Measurements from ENCODE around the gene PLXNB2.

PLXNB2 gene

DNA sequence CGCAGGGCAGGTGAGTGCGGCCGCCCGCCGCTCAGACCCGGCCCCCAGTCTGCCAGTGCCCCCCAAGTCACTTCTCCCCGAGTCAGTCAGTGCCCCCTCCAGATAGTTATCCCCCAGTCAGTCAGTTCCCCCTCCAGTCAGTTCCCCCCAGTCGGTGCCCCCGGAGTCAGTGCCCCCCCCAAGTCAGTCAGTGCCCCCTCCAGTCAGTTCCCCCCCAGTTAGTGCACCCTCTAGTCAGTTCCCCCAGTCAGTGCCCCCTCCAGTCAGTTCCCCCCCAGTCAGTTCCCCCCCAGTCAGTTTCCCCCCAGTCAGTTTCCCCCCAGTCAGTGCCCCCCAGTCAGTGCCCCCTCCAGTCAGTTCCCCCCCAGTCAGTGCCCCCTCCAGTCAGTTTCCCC lies 36.1 kb upstream of the PLXNB2 start:
- H3K36me3 ChIP-seq (ENCODE audit: control insufficient read depth in 2 of 2, insufficient read depth in 1 of 2, low read length in 2 of 2) = peaks cover 4 to 32% of the 10 kb centered on the region in 2 experiments; a peak in 2 of 3 replicates
- CTCF ChIA-PET = no interaction called here
- H3K4me1 ChIP-seq (ENCODE audit: control insufficient read depth, insufficient read depth, low read length) = no peaks in the 10 kb centered on the region
- H3K4me3 ChIP-seq (ENCODE audit: low read depth, low read length) = peak overlapping the region; percentile 67
- H3K27ac ChIP-seq (ENCODE audit: extremely low read depth, low read depth, low read length) = peak overlapping the region; percentile 95
- H3K9me3 ChIP-seq (ENCODE audit: control insufficient read depth, insufficient read depth, low read depth, low read length) = no peaks in the 10 kb centered on the region
- POLR2A ChIA-PET = no interaction called here
- TF ChIP-seq, protein P1, sequence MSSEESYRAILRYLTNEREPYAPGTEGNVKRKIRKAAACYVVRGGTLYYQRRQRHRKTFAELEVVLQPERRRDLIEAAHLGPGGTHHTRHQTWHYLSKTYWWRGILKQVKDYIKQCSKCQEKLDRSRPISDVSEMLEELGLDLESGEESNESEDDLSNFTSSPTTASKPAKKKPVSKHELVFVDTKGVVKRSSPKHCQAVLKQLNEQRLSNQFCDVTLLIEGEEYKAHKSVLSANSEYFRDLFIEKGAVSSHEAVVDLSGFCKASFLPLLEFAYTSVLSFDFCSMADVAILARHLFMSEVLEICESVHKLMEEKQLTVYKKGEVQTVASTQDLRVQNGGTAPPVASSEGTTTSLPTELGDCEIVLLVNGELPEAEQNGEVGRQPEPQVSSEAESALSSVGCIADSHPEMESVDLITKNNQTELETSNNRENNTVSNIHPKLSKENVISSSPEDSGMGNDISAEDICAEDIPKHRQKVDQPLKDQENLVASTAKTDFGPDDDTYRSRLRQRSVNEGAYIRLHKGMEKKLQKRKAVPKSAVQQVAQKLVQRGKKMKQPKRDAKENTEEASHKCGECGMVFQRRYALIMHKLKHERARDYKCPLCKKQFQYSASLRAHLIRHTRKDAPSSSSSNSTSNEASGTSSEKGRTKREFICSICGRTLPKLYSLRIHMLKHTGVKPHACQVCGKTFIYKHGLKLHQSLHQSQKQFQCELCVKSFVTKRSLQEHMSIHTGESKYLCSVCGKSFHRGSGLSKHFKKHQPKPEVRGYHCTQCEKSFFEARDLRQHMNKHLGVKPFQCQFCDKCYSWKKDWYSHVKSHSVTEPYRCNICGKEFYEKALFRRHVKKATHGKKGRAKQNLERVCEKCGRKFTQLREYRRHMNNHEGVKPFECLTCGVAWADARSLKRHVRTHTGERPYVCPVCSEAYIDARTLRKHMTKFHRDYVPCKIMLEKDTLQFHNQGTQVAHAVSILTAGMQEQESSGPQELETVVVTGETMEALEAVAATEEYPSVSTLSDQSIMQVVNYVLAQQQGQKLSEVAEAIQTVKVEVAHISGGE (tag by site-specific recombination; conservative IDR thresholded peaks at IDR 0.05; ENCODE audit: low read depth) = peak; percentile 40; the same call in 1 of the 2 replicates
- TF ChIP-seq, protein P2, sequence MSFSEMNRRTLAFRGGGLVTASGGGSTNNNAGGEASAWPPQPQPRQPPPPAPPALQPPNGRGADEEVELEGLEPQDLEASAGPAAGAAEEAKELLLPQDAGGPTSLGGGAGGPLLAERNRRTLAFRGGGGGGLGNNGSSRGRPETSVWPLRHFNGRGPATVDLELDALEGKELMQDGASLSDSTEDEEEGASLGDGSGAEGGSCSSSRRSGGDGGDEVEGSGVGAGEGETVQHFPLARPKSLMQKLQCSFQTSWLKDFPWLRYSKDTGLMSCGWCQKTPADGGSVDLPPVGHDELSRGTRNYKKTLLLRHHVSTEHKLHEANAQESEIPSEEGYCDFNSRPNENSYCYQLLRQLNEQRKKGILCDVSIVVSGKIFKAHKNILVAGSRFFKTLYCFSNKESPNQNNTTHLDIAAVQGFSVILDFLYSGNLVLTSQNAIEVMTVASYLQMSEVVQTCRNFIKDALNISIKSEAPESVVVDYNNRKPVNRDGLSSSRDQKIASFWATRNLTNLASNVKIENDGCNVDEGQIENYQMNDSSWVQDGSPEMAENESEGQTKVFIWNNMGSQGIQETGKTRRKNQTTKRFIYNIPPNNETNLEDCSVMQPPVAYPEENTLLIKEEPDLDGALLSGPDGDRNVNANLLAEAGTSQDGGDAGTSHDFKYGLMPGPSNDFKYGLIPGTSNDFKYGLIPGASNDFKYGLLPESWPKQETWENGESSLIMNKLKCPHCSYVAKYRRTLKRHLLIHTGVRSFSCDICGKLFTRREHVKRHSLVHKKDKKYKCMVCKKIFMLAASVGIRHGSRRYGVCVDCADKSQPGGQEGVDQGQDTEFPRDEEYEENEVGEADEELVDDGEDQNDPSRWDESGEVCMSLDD (tag by site-specific recombination; IDR thresholded peaks at IDR 0.05) = peak; percentile 37; the same call in 1 of the 2 replicates
- TF ChIP-seq ZNF747 (tag by site-specific recombination; IDR thresholded peaks at IDR 0.05) = no peak

DNA sequence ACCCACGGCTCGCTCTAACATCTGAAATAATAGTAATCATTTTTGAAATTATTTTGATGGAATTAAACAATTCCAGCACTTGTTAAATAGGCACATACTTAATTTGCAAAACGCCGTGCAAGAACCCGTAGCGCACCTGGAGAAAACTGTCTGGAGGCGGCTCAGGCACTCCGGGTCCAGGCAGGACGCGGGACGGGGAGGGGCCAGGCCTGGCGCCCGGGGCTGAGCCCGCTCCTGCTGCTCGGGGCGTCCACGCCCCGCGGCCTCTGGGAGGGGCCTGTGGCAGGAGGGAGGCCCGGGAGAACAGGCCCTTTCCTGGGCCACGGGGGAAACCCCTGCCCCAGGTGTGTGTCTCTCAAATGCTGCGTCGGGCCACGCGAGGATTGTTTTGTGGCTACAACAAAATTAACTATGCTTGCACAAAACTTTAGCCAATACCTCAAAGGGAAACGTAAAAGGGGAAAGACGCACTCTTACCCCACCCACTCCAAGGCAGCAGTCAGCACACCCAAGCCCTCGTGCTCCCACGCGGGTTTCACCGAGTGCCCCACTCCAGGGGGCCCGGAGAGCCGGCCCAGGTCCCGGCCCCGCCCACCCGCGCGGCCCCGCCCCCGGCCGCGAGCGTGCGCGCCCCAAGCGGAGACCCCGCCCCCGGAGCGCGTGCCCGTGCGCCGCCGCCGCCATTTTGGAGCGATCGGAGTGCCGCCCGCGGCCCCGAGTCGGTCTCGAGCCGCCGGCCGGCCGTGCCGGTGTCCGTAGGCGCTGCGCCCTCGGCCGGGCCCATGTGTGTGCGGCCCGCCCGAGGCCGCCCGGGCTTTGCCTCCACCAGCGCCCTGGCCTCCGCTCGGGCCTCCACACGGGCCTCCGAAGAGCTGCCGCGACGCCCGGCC lies 35.5 kb upstream of the PLXNB2 start, which contains the start of gene PPP6R2:
Gene PPP6R2, plus strand, starts transcription at position 677 of the 890 bp plus-strand sequence. CDS start 50,582 bp downstream, outside the sequence.
- H3K4me1 ChIP-seq (ENCODE audit: control insufficient read depth, insufficient read depth, low read length) = no peaks in the 10 kb centered on the region
- H3K36me3 ChIP-seq (ENCODE audit: control insufficient read depth in 2 of 2, insufficient read depth in 1 of 2, low read length in 2 of 2) = peaks cover 0 to 28% of the 10 kb centered on the region in 2 experiments; a peak in 2 of 3 replicates
- ChIA-PET POLR2A (interaction anchor here (0.7 to 2.0 kb wide), 7 partner anchors 15 to 183 kb away, joined by 3 to 6 read pairs (median 5); partner anchors contain the start of genes HDAC10, MAPK12, PLXNB2 and SCO2), CTCF (interaction anchor here (0.6 to 2.7 kb wide), 21 partner anchors 10 to 192 kb away, joined by 3 to 42 read pairs (median 5); partner anchors contain the start of genes DENND6B, HDAC10, LMF2 and NCAPH2)
- H3K9me3 ChIP-seq (ENCODE audit: control insufficient read depth, insufficient read depth, low read depth, low read length) = no peaks in the 10 kb centered on the region
- peak within 1 kb of the TSS; percentile 95 for H3K27ac ChIP-seq (ENCODE audit: extremely low read depth, low read depth, low read length)
- peak within 1 kb of the TSS; percentile 67 for H3K4me3 ChIP-seq (ENCODE audit: low read depth, low read length)
- TF ChIP-seq ZNF629 (tag by site-specific recombination; IDR thresholded peaks at IDR 0.05) (0 out of 2 replicates have a peak, but pooled peaks have one; percentile 9), ZNF133 (tag by site-specific recombination; IDR thresholded peaks at IDR 0.05) (no peak), ZNF404 (tag by site-specific recombination; IDR thresholded peaks at IDR 0.05) (no peak), MEIS1 (CRISPR knock-in tag; IDR thresholded peaks at IDR 0.05; ENCODE audit: borderline replicate concordance) (no peak), ZBTB20 (tag by site-specific recombination; IDR thresholded peaks at IDR 0.05) (peak; percentile 82), ZFHX2 (tag by site-specific recombination; conservative IDR thresholded peaks at IDR 0.05) (peak; percentile 69), ZNF239 (tag by site-specific recombination; IDR thresholded peaks at IDR 0.05) (no peak), ZSCAN23 (tag by site-specific recombination; IDR thresholded peaks at IDR 0.05) (0 out of 2 replicates have a peak, but pooled peaks have one; percentile 20), ZNF777 (tag by site-specific recombination; IDR thresholded peaks at IDR 0.05; ENCODE audit: borderline replicate concordance) (no peak), ZNF211 (tag by site-specific recombination; IDR thresholded peaks at IDR 0.05; ENCODE audit: low read depth) (no peak), ZNF791 (tag by site-specific recombination; IDR thresholded peaks at IDR 0.05) (no peak), ZNF544 (tag by site-specific recombination; IDR thresholded peaks at IDR 0.05) (no peak), HOXC10 (CRISPR knock-in tag; IDR thresholded peaks at IDR 0.05) (no peak), ZNF335 (tag by site-specific recombination; conservative IDR thresholded peaks at IDR 0.05) (peak; percentile 93), WT1 (tag by site-specific recombination; IDR thresholded peaks at IDR 0.05) (0 out of 2 replicates have a peak, but pooled peaks have one; percentile 20), ZNF2 (tag by site-specific recombination; IDR thresholded peaks at IDR 0.05) (no peak), ZXDB (tag by site-specific recombination; IDR thresholded peaks at IDR 0.05) (peak; percentile 87), ZNF140 (tag by site-specific recombination; IDR thresholded peaks at IDR 0.05) (no peak), ZNF132 (tag by site-specific recombination; IDR thresholded peaks at IDR 0.05; ENCODE audit: borderline replicate concordance) (no peak), ZFP69B (tag by site-specific recombination; IDR thresholded peaks at IDR 0.05) (no peak)
- TF ChIP-seq, protein P3, sequence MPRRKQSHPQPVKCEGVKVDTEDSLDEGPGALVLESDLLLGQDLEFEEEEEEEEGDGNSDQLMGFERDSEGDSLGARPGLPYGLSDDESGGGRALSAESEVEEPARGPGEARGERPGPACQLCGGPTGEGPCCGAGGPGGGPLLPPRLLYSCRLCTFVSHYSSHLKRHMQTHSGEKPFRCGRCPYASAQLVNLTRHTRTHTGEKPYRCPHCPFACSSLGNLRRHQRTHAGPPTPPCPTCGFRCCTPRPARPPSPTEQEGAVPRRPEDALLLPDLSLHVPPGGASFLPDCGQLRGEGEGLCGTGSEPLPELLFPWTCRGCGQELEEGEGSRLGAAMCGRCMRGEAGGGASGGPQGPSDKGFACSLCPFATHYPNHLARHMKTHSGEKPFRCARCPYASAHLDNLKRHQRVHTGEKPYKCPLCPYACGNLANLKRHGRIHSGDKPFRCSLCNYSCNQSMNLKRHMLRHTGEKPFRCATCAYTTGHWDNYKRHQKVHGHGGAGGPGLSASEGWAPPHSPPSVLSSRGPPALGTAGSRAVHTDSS (tag by site-specific recombination; IDR thresholded peaks at IDR 0.05) = no peak
- TF ChIP-seq, protein P4, sequence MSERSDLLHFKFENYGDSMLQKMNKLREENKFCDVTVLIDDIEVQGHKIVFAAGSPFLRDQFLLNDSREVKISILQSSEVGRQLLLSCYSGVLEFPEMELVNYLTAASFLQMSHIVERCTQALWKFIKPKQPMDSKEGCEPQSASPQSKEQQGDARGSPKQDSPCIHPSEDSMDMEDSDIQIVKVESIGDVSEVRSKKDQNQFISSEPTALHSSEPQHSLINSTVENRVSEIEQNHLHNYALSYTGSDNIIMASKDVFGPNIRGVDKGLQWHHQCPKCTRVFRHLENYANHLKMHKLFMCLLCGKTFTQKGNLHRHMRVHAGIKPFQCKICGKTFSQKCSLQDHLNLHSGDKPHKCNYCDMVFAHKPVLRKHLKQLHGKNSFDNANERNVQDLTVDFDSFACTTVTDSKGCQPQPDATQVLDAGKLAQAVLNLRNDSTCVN (tag by site-specific recombination; optimal IDR thresholded peaks at IDR 0.05) = peak; percentile 64

Measured in HEK293 (cell line).